Stomach (tissue), 4 donors: ENCODE measurements around the gene FSCN2.

Experiments
- CTCF ChIP-seq, 7 experiments: fragments of 450-650 bp in 4 of 7; fragments of 200-600 bp in 3 of 7; sonication (generic) in 3 of 7; IDR thresholded peaks; one replicate each; pipeline ENCODE4 v1.5.1; 2016 to 2019; ENCODE audit warnings: antibody characterized with exemption in 7 of 7, control low read depth in 2 of 7, mild to moderate bottlenecking in 1 of 7
- EP300 ChIP-seq: sonication (generic); formaldehyde crosslinking; IDR thresholded peaks from one replicate; pipeline ENCODE4 v1.6.1; 2017; ENCODE audit warnings: antibody characterized with exemption

DNA sequence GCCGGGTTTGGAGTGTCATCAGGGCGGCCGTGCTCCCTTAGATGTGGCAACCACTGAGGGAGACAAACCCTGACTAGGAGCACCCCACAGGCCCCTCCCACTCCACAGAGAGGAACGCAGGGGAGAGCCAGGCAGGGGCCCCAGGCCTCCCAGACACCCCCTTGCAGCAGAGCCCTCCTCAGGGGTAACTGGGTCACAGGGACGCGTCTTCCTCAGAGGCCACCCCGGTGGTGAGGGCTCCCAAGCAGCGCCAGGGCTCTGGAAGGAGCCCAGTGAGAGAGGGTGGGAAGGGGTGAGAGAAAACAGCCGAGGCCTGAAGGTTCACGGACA lies 11.4 kb downstream of the FSCN2 start:
- TF ChIP-seq CTCF (IDR thresholded peaks at IDR 0.05): no peak
- no peak for TF ChIP-seq EP300
